NCI-H2227 (cell line): ENCODE results near the gene ATP11B.
"Not testable (repeated sequence)": the region's sequence is repeated elsewhere in the genome, so short reads cannot be mapped to it uniquely, and the experiment has no call there.

Experiments
- DNase-seq: peaks from one replicate; lab custom pipeline; 2025; ENCODE audit not compliant: unreplicated experiment; lab: John Stamatoyannopoulos, UW

Gene ATP11B

GRCh38 chr3:182794455-182795388 is 1.4 kb downstream of the ATP11B start:
- no peak for DNase-seq

DNA sequence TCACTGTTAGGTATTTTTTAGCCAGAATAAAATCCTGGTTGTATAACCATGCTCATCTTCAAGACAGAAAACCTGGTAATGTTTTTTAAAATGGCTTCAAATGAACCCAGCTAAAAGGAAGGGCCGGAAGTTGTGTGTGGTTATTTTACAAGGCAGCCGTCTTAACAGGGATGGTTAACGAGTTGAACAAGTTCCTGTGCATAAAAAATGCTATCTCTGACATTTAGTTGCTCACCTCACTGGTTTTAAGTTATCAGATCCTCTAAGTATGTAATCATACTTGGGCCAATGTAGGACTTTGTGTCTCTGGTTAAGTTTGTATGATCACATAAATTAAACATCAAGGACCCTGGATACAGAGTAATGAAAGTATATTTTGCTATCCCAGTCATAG is 2.1 kb downstream of the ATP11B start:
- no peak for DNase-seq

- no peak for DNase-seq
Measured at GRCh38 chr3:182796310-182796709, 3.0 kb downstream of the ATP11B start.

- no peak for DNase-seq
Measured at GRCh38 chr3:182797876-182798275, 4.6 kb downstream of the ATP11B start.

DNA sequence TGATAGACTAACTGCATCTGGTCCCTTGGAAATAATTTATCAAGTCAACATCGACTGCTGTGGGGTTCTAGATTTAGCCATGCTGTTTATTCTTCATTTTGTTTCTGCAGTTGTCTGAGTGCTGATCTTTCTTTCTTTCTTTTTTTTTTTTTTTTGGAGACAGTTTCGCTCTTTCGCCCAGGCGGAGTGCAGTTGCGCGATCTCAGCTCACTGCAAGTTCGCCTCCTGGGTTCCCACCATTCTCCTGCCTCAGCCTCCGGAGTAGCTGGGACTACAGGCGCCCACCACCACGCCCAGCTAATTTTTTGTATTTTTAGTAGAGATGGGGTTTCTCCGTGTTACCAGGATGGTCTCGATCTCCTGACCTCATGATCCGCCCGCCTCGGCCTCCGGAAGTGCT is 5.8 kb downstream of the ATP11B start:
- DNase-seq = not testable (repeated sequence)

DNA sequence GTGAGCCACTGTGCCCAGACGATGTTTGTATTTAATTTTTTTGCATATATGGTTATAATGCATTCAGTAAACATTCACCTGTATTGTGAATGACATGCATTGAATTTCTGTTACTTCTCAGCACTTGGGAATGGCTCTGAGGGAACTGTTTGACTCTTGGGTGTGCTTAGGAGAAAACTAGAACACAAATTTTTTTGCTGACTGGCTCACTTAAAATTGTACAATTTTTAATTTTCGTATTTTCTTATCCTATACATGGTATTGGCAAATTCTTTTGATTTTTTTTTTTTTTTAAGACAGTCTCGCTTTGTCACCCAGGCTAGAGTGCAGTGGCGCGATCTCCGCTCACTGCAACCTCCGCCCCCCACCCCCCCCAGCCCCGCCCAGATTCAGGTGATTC is 7.2 kb downstream of the ATP11B start:
- DNase-seq = no peak

- no peak for DNase-seq
Measured at GRCh38 chr3:182802413-182803390, 9.4 kb downstream of the ATP11B start.

GRCh38 chr3:182803596-182803995 is 10.3 kb downstream of the ATP11B start:
- DNase-seq = no peak

- no peak for DNase-seq
Measured at GRCh38 chr3:182807061-182807460, 13.8 kb downstream of the ATP11B start.

GRCh38 chr3:182808041-182808770 is 14.9 kb downstream of the ATP11B start:
- no peak for DNase-seq

GRCh38 chr3:182809531-182809930 is 16.2 kb downstream of the ATP11B start:
- no peak for DNase-seq

DNA sequence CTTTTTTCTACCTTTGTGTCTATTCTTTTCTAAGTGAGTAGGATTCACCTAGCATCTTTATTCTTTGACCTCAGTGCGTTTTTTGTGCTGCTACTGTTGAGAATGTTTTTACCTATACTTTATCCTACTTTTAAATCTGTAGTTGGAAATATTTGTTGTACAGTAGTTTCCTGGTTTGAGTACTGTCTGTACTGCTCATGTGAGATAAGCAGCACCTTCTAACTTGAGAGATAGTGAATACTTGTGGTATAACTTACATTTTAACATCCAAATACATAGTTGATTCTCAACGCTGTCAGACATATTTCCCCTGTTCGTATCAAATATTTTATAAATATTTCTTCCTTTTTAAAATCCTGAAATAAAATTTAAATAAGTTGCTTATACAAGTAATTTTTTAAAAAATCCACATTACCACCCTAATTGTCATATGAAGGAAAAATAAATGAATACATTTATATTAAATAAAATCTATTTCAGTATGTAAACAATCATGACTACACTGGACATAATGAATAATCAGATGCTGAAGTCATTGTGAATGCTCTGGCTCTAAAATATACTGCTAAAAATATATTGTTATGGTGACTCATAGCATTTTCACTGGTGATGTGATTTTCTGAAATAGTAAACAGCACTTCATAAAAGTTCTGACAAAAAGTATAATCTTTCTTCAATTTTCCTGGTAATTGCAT is 17.4 kb downstream of the ATP11B start:
- no peak for DNase-seq

DNA sequence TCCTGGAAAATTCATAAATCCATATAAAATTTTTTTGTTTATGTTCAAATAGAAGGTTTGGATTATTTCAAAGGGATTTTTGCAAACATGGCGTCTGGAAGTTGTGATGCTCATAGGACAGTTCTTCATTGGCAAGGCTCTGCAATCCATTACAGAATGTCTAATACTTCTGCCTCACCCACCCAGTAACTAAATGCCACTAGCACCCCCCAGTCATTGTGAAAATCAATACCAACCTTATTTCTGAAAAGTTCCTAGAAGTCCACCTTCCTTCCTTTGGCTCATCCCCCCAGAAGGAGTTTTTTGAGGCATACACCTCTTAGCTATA is 17.9 kb downstream of the ATP11B start:
- DNase-seq = no peak

- no peak for DNase-seq
Measured at GRCh38 chr3:182812123-182812522, 18.8 kb downstream of the ATP11B start.

GRCh38 chr3:182814419-182815062 is 21.2 kb downstream of the ATP11B start:
- DNase-seq = no peak

DNA sequence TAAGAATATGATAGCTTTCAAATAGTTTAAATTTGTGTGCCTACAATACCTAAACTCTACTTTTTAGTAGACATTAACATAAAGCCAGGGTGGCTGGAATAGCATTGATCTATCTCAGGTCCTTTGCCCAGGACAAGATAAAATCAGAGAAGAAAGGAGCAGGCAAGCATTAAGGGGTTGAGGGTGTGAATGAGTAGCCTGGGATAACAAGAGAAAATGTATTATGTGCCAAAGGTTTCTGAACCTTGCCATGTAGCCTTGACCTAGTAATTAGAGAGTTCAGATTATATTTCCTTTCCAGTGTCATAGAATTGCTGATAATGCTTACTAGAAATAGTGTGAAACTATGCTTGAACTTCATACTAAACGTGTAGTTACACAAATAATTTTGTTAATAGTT is 22.9 kb downstream of the ATP11B start:
- no peak for DNase-seq

DNA sequence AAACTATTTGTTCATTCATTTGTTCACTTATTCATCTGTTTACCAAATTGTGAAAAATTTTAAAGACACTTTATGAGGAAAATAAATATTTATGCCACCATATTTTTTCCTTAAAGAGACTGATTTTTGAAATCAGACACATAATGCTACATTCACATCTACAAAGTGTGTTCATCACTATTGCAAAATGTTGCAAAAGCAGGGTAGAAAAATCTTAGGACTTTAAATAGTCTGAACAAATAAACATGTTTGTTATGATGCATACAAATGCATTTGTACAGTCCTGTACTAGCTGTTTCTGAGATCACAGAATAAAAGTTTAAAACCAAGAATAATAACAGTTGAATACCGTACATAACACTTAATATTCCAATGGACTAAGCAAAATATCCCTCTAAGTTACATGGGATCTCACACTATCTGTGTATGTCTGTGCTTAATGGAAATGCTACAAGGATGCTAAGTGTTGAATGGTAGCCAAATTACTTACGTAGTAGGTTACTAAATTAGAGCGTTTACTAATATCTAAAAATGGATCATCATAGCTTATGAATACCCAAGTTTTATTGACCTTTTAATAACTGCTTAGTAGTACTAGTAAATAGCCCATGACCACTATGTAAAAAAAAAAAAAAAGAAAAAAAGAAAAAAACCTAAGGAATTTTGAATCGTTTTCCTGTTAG is 25.1 kb downstream of the ATP11B start:
- DNase-seq = no peak

- DNase-seq = no peak
Measured at GRCh38 chr3:182821221-182821981, 28.1 kb downstream of the ATP11B start.

- not testable (repeated sequence) for DNase-seq
Measured at GRCh38 chr3:182822260-182822659, 29.0 kb downstream of the ATP11B start.
